Esophagus muscularis mucosa (tissue), 4 donors: ENCODE data around the gene E2F4.
A peak's percentile ranks its signal among the peaks of the same experiment; 100 is the strongest.

ENCODE experiments used
- EP300 ChIP-seq: sonication (generic); formaldehyde crosslinking; IDR thresholded peaks from one replicate; pipeline ENCODE4 v1.6.1; 2017; ENCODE audit warnings: antibody characterized with exemption
- POLR2A ChIP-seq: fragments of 450-650 bp; IDR thresholded peaks from one replicate; pipeline ENCODE4 v1.6.1; 2017; ENCODE audit warnings: antibody characterized with exemption, moderate library complexity, mild to moderate bottlenecking, low read depth
- POLR2AphosphoS5 ChIP-seq, 2 donors: sonication (generic); formaldehyde crosslinking; IDR thresholded peaks; one replicate each; pipeline ENCODE4 v1.6.1; 2017; ENCODE audit warnings: antibody characterized with exemption in 2 of 2
- TF ChIP-seq, protein P1 (sequence below), 3 experiments: fragments of 200-600 bp in 2 of 3; fragments of 450-650 bp in 1 of 3; sonication (generic) in 2 of 3; IDR thresholded peaks; one replicate each; pipeline ENCODE4 v1.5.1; 2017 to 2019; ENCODE audit warnings: antibody characterized with exemption in 3 of 3, mild to moderate bottlenecking in 2 of 3, moderate library complexity in 1 of 3

DNA sequence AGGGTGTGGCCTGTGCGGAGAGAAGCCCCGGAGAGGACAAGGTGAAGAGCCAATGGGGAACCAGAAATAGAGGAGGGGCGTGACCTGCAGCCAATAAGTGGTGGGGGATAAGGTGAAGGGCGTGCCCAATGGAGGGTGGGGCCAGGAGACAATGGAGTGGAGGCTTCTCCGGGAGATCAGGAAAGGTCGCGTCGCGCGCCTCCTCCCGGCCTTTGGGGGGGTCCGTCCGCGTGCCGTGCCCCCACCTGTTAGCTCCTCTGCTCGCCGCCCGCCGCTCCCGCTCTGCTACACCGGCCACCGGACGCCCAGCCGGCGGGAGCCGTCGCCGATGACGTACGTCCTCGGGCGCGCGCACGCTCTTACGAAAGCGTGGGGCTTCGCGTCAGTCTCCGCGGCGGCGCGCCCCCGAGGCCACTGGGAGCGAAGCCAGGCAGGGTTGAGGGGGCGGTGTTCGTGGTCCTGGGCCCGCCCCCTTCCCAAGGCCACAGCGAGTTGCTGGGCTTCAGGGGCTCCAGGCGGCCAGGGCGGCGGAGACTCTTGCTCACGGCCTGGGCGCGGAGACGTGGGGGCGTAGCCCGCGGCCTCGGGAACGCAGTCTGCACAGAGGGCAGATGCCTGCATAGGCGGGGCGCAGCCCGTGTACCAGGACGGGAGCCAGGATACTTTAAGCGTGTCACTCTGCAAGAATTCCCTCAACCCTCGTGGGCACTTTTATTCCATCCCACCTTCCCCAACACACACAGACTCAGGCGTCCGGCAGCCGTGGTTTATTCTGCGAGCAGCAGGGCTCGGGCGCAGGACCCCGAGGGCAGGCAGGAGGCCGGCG, 8.1 kb upstream of the E2F4 start, which contains the start of gene MATCAP1:
- TF ChIP-seq POLR2A (no peak), POLR2AphosphoS5 (IDR thresholded peaks at IDR 0.05) (peak; percentile 78 to 88), EP300 (peak; percentile 78)
- TF ChIP-seq, protein P1, sequence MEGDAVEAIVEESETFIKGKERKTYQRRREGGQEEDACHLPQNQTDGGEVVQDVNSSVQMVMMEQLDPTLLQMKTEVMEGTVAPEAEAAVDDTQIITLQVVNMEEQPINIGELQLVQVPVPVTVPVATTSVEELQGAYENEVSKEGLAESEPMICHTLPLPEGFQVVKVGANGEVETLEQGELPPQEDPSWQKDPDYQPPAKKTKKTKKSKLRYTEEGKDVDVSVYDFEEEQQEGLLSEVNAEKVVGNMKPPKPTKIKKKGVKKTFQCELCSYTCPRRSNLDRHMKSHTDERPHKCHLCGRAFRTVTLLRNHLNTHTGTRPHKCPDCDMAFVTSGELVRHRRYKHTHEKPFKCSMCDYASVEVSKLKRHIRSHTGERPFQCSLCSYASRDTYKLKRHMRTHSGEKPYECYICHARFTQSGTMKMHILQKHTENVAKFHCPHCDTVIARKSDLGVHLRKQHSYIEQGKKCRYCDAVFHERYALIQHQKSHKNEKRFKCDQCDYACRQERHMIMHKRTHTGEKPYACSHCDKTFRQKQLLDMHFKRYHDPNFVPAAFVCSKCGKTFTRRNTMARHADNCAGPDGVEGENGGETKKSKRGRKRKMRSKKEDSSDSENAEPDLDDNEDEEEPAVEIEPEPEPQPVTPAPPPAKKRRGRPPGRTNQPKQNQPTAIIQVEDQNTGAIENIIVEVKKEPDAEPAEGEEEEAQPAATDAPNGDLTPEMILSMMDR (IDR thresholded peaks at IDR 0.05), result peak in 1 of 3 experiments; percentile 7
